ENCODE results near the gene ZBTB3. TPM values are rescaled to one million over a fixed set of nuclear protein-coding genes. Genes with fewer than 3 reads are reported as not detected.

ZBTB3 gene
- total RNA-seq, 1 experiment from 2014 or later = 12.0 TPM

- peaks cover 12% of the 10 kb centered on the region for H3K36me3 ChIP-seq (ENCODE audit: insufficient read depth, low read length, poor library complexity, severe bottlenecking)
- TF ChIP-seq CTCF (conservative IDR thresholded peaks at IDR 0.05; ENCODE audit: low read depth, low read length) (no peak), EZH2 (IDR thresholded peaks at IDR 0.05; ENCODE audit: borderline replicate concordance, low read depth, low read length, poor library complexity, severe bottlenecking) (no peak)
- no peak overlapping the region for H3K27ac ChIP-seq (ENCODE audit: low read depth, low read length, poor library complexity, severe bottlenecking)
- no peak overlapping the region for H3K4me3 ChIP-seq (ENCODE audit: low read depth, low read length, poor library complexity, severe bottlenecking)
- H3K4me1 ChIP-seq (ENCODE audit: insufficient read depth, low read length, poor library complexity, severe bottlenecking) = peaks cover 18% of the 10 kb centered on the region
- no peaks in the 10 kb centered on the region for H3K27me3 ChIP-seq (replicated peaks; ENCODE audit: insufficient read depth, low read depth, low read length, poor library complexity)
- H3K9me3 ChIP-seq (ENCODE audit: low read depth, low read length, poor library complexity, severe bottlenecking) = no peaks in the 10 kb centered on the region
- ChIA-PET POLR2A (ENCODE audit: low non-redundant PET) (no interaction called here), CTCF (no interaction called here)
- intact Hi-C loops (cut with micrococcal nuclease; ENCODE audit: unreplicated experiment) = no loop called here
- DNase-seq (ENCODE audit: low spot score) = no peak
- BruUV-seq (replicated peaks) = no TSS peak
These were observed 51.7 kb downstream of the ZBTB3 start for GRCh38 chr11:62702246-62702645.

Small RNA genes lying within 50 kb of the gene (microRNA-seq; reads per million reads assigned to microRNA genes)
- gene MIR6514 = 1.9 reads per million
- gene MIR6748 = not detected

Other genes with a start within 250 kb of the ZBTB3 start
- 71.7 and 73.0 TPM in 2 replicates for gene AHNAK, start 207.4 kb downstream of the ZBTB3 start, total RNA-seq (2021)
- gene EEF1G, start 180.3 kb downstream of the ZBTB3 start, total RNA-seq (2021) = 1,804 and 1,817 TPM in 2 replicates
- gene TUT1, start 162.6 kb downstream of the ZBTB3 start, total RNA-seq (2021) = 27.3 and 27.6 TPM in 2 replicates
- 241 and 243 TPM in 2 replicates for gene MTA2, start 152.3 kb downstream of the ZBTB3 start, total RNA-seq (2021)
- gene EML3, start 141.4 kb downstream of the ZBTB3 start, total RNA-seq (2021) = 21.3 and 30.4 TPM in 2 replicates
- 1.1 and 1.3 TPM in 2 replicates for gene ROM1, start 140.9 kb downstream of the ZBTB3 start, total RNA-seq (2021)
- 64.7 and 68.2 TPM in 2 replicates for gene B3GAT3, start 132.2 kb downstream of the ZBTB3 start, total RNA-seq (2021)
- 475 and 489 TPM in 2 replicates for gene GANAB, start 107.5 kb downstream of the ZBTB3 start, total RNA-seq (2021)
- gene INTS5, start 100.9 kb downstream of the ZBTB3 start, total RNA-seq (2021) = 29.3 and 30.0 TPM in 2 replicates
- gene C11orf98, start 89.0 kb downstream of the ZBTB3 start, total RNA-seq (2021) = 124 and 141 TPM in 2 replicates
- gene CSKMT, start 88.8 kb downstream of the ZBTB3 start, total RNA-seq (2021) = 59.7 and 68.8 TPM in 2 replicates
- gene UQCC3, start 82.5 kb downstream of the ZBTB3 start, total RNA-seq (2021) = 28.0 and 29.0 TPM in 2 replicates
- 7.1 and 7.8 TPM in 2 replicates for gene LBHD1, start 81.9 kb downstream of the ZBTB3 start, total RNA-seq (2021)
- 143 and 147 TPM in 2 replicates for gene UBXN1, start 75.1 kb downstream of the ZBTB3 start, total RNA-seq (2021)
- 0.37 and 0.52 TPM in 2 replicates for gene LRRN4CL, start 64.6 kb downstream of the ZBTB3 start, total RNA-seq (2021)
- 123 and 132 TPM in 2 replicates for gene BSCL2, start 46.7 kb downstream of the ZBTB3 start, total RNA-seq (2021)
- 0.45 and 0.72 TPM in 2 replicates for gene GNG3, start 46.5 kb downstream of the ZBTB3 start, total RNA-seq (2021)
- gene HNRNPUL2, start 26.7 kb downstream of the ZBTB3 start, total RNA-seq (2021) = 104 and 105 TPM in 2 replicates
- 66.5 and 66.8 TPM in 2 replicates for gene TTC9C, start 25.7 kb downstream of the ZBTB3 start, total RNA-seq (2021)
- 159 and 166 TPM in 2 replicates for gene POLR2G, start 7.4 kb upstream of the ZBTB3 start, total RNA-seq (2021)
- 70.0 and 70.9 TPM in 2 replicates for gene TAF6L, start 17.2 kb upstream of the ZBTB3 start, total RNA-seq (2021)
- gene TMEM179B, start 33.2 kb upstream of the ZBTB3 start, total RNA-seq (2021) = 46.6 and 52.1 TPM in 2 replicates
- 23.4 and 29.3 TPM in 2 replicates for gene TMEM223, start 37.8 kb upstream of the ZBTB3 start, total RNA-seq (2021)
- 78.8 and 82.0 TPM in 2 replicates for gene NXF1, start 51.3 kb upstream of the ZBTB3 start, total RNA-seq (2021)
- gene STX5, start 77.9 kb upstream of the ZBTB3 start, total RNA-seq (2021) = 29.2 and 38.1 TPM in 2 replicates
- gene TEX54, start 78.7 kb upstream of the ZBTB3 start, total RNA-seq (2021) = 0.77 TPM in 1 of 2 replicates, not detected in the other
- 147 and 155 TPM in 2 replicates for gene WDR74, start 85.4 kb upstream of the ZBTB3 start, total RNA-seq (2021)
- gene SLC3A2, start 126.7 kb upstream of the ZBTB3 start, total RNA-seq (2021) = 480 and 511 TPM in 2 replicates
- 0.17 and 0.41 TPM in 2 replicates for gene CHRM1, start 167.2 kb upstream of the ZBTB3 start, total RNA-seq (2021)
- gene SLC22A6, start 230.8 kb upstream of the ZBTB3 start, total RNA-seq (2021) = not detected in 2 replicates

Data from A673 (cell line).